DMS153 treated with DMSO at 0.1 percent for 48 hours (cell line): Measurements from ENCODE around the gene DCAF11.

Experiments
- DNase-seq: peaks from one replicate; lab custom pipeline; 2025; ENCODE audit not compliant: unreplicated experiment; lab: John Stamatoyannopoulos, UW

Gene DCAF11

GRCh38 chr14:24078146-24078545 lies 36.4 kb upstream of the DCAF11 start:
- no peak for DNase-seq

GRCh38 chr14:24079491-24080141 lies 35.0 kb upstream of the DCAF11 start:
- no peak for DNase-seq

DNA sequence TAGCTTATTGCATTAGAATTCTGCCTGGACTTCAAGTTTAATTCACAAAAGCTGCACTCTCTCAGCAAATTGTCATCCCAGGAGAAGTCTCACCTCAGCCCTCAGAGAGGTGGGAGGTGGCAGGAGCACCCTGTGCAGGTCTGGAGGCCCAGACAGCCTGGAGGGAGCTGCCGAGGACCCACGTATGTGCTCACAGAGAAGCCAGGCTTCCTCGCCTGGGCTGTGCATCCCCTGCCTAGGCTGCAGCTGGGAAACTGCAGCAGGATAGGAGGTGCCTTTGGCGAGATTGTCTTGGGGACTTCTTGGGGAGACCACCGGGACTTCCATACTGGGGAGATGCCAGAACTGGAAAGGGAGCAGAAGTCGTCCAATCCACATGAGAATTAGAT lies 34.4 kb upstream of the DCAF11 start:
- DNase-seq: no peak

DNA sequence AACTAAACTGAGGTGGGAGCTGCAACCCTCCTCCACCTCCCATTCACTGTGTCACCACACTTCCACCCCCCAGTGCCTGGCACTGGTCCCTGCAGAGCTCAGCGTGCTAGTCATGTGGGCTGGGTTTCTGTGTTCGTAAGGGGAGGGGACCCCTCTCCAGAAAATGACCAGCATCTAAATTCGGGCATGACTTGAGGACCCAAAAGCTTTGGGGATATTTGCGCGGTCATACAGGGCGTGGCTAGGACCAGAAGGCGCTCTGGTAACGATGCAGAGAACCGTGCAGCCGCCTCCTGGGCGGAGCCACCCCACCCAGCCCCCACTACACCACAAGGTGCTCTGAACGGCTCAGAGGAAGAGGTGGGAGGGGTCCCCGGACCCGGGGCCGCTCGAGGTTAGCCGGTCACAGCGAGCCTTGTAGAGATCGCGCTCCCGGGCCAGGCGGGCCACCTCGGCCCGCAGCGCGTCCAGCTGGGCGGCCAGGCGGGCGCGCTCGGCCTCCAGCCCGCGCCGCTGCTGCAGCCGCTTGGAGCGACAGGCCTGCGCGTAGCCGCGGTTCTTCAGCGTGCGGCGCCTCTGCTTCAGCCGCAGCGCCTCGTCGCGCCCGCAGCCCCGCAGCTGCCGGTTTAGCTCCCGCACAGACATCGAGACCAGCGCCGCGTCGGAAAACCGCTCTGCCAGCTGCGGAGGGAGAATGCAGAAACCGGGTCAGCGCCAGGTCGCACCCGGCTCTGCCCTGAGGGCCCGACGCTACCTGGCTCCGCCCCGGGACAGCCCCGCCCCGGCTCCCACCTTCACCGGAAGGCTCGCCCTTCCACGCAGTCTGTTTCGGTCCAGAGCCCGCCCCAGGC lies 33.5 kb upstream of the DCAF11 start:
- DNase-seq: peak; percentile 28

DNA sequence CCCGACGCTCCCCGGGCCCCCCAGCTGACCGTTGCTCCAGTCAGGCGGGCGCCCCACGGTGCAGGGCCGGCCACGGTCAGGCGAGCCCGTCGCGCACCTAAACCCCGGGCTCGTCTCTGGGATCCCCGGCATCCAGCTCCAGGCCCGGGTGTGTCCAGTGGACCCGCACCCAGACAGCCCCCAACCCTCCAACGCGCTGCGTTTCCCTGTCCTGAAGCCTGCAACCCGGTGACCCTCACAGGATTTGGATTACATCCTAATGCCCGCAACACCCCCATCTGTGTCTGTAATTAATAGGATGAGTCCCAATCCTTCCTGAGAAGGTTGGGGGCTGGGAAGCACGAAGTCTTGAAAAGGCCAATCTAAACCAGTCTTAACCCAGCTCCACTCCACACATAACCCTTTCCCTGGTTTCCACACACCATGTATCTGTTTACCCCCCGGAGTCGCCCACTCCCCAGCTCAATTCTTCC lies 32.8 kb upstream of the DCAF11 start:
- no peak for DNase-seq

- DNase-seq: no peak
Observed at GRCh38 chr14:24082411-24083080, 32.0 kb upstream of the DCAF11 start.

DNA sequence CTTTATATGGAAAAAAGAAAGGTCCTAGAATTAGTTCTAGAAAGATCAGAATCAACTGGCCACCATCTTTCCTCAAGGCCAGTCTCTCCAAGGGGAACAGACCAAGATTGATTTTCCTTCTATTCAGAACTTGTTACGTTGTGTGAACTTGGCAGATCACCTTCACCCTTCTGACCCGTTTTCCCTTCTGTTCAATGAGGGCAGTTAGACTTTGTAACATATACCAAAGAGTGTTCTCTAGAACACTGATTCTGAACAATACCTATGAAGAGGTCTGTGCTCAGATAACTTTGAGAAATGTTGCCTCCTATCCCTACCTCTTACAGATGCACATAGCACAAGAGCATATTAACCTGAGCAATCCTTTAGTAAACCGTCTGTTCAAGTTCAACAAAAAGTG lies 31.1 kb upstream of the DCAF11 start:
- no peak for DNase-seq

DNA sequence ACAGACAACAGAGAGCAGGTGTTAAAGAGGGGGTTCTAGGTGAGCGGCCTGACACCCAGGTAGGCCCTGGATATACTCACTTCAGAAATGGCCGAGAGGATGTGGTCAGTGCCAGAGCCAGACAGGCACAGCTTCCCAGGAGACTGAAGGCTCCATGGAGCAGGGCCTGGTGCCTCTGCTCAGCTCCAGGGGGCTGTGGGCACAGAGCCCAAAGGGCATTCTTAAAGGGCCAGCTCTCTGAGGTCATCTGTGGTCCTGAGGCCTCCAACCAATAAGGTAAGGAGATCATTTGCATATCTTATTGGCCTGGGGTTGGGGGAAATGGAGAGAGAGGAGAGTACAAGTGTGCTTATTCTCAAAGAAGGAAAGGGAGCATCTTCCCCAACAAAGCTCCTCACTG lies 30.1 kb upstream of the DCAF11 start:
- DNase-seq: no peak

DNA sequence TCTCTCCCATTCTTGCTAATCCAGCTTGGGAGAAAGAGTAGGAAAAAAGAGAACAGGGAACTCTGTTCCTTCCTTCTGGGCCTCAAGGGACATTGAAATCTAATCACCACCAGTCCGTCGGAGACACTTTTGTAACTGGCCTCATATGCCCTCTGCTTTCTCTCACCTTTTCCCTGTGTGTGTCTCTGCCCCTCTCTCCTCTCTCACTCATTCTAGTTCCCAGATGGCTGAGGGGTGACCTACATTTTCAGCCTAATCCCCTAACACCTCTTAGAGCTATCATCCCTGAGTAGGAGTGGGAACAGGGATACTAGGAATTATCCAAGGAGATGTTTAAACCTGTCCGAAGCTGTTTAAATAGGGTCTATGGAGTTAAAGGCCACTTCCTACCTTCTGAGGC lies 29.4 kb upstream of the DCAF11 start:
- no peak for DNase-seq

DNA sequence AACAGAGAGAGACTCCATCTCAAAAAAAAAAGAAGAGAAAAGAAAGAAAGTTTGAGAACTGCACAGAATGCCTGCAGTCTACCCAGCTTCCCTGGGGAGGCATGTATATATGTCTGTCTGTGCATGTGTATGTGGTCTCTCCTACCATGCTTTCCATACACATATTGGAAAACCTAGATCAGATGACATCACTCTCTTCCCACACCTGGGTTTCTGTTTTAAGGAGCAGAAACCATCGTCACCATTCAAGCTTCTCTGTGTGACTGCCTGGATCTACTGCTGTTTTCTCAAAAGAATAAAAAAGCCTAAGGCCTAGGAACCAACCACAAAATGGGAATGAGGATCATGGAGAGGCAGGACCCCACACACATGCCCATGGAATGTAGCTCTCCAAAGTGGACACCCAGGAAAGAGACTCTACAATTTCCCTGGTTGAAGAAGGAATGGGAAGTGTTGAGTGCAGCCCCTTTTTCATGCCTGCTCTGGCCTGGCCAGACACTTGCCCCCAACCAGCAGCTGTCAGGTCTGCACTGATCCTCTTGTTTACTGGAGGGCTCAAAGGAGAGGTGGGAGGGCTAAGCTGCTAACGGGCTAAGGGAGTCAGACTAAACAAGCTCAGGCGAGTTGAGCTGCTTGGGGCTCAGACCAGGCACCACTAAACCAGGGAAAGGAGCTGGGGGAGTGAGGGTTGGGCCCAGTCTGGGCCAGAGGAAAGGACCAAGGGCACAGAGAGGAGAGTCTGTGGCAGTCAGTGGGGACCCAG lies 28.2 kb upstream of the DCAF11 start:
- DNase-seq: no peak

DNA sequence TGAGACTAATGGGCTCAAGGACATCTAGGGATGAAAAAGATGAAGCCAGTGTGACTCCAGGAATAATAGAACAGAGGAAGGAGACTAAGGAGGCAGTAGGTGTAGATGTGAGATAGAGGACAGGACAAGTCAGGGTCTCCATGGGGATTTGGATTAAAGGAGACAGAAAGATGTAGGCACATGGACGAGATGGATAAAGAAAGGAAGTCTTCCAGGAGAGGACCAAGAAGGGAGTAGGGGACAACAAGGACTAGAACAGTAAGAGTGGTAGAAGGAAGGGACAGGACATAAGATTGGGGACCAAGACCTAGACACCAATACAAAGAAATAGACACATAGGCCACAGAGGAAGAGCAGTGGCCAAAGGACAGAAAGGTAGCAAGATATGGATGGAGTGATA lies 27.6 kb upstream of the DCAF11 start:
- no peak for DNase-seq

DNA sequence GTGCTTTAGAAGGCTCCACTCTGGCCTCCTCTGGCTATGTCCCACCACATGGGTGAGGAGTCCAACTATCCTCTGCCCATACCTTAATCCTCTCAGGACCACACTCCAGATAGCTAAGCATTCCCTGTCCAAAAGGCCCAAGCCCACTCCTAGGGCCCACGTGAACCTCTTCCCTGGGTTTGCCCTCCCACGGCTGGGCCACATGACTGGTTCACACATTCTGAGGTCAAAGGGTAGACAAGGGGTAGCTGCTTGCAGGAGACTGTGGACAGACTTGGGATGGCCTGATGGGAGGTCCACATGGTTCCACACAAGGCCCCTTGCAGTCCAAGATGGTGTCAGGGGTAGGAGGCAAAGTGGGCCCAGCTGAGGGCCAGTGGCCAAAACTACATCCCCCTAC lies 26.5 kb upstream of the DCAF11 start:
- no peak for DNase-seq

- DNase-seq: no peak
Observed at GRCh38 chr14:24089890-24090289, 24.7 kb upstream of the DCAF11 start.

DNA sequence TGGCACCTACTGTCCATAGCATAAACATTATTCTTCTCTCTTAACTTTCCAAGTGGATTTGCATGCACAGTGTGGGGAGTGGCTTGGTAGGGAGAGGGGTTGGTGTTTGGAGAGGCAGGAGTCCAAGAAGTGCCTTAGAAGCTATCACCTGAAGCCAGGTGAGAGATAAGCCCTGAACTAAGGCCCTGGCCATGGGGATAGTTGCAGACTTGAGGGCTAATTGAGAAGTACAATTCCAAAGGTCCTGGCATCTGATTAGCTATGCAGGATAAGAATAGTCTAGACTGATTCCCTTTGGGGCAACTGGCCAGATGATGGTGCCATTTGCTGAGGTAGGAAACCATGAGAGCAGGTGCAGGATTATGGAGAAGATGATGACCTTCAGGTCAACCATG lies 22.5 kb upstream of the DCAF11 start:
- no peak for DNase-seq

- DNase-seq: no peak
Observed at GRCh38 chr14:24092505-24093206, 21.9 kb upstream of the DCAF11 start.

DNA sequence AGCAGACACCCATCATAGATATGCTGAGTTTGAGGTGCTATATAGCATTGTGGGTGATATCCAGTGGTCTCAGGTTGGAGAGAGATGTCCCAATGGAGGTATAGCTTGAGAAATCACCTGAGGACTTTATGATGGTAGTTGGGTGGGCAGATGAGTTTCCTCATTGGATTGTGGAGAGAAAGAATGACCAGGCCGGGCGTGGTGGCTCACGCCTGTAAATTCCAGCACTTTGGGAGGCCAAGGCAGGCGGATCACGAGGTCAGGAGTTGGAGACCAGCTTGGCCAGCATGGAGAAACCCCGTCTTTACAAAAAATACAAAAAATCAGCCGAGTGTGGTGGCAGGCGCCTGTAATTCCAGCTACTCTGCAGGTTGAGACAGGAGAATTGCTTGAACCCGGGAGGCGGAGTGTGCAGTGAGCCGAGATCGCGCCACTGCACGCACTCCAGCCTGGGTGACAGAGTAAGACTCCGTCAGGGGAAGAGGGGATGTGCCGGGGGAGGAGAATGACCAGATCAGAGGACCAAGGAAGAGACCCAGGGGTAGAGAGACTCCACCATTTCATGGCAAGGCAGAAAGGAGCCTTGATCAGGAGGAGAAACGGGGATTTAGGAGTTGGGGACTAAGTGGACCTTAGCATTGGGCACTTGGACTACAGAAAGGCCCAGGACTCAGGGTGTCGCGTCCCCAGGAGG lies 21.2 kb upstream of the DCAF11 start:
- no peak for DNase-seq

GRCh38 chr14:24093901-24094840 lies 20.4 kb upstream of the DCAF11 start, which contains the start of gene PCK2:
Gene PCK2, plus strand, starts transcription at chr14:24094311. Its CDS starts 95 bp downstream, at chr14:24094406.
- DNase-seq: peak; percentile 84

DNA sequence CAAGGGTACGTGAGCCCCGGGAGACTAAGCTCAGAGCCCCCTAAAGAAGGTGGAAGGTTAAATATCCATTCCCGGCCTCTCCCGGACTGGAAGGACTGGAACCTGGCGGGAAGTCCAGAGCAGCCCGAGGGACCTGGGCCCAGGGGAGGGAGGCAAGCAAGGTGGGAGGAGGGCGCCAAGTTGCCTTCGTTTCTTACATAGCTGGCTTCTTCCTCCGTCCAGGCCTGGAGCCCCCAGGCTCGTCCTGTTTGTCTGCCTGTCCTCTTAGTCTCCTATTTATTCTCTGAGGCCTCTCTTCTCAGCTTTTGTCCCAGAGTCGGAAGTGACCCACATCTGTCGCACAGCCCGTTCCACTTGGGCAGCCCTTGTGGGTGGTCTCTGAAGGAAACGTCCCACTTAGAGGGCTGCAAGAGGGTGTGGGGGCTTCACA lies 19.7 kb upstream of the DCAF11 start:
- no peak for DNase-seq
